Upper lobe of left lung (tissue), 4 donors: ENCODE measurements around the gene ZNF567.

ENCODE experiments used
- EP300 ChIP-seq, 4 donors: sonication (generic); formaldehyde crosslinking; IDR thresholded peaks; one replicate each; pipeline ENCODE4 v1.5.1; 2017; ENCODE audit warnings: antibody characterized with exemption in 4 of 4, control low read depth in 2 of 4
- POLR2A ChIP-seq, 4 donors: fragments of 450-650 bp; IDR thresholded peaks; one replicate each; pipeline ENCODE4 v1.5.1; 2016 to 2017; ENCODE audit warnings: antibody characterized with exemption in 4 of 4, mild to moderate bottlenecking in 2 of 4
- POLR2AphosphoS5 ChIP-seq, 2 donors: sonication (generic); formaldehyde crosslinking; IDR thresholded peaks; one replicate each; pipeline ENCODE4 v1.5.1; 2017; ENCODE audit warnings: antibody characterized with exemption in 2 of 2
- TF ChIP-seq, protein P1 (sequence below), 6 experiments: fragments of 450-650 bp in 4 of 6; fragments of 200-600 bp in 2 of 6; sonication (generic) in 2 of 6; IDR thresholded peaks; one replicate each; pipeline ENCODE4 v1.5.1; 2016 to 2019; ENCODE audit warnings: antibody characterized with exemption in 6 of 6

- TF ChIP-seq, protein P1, sequence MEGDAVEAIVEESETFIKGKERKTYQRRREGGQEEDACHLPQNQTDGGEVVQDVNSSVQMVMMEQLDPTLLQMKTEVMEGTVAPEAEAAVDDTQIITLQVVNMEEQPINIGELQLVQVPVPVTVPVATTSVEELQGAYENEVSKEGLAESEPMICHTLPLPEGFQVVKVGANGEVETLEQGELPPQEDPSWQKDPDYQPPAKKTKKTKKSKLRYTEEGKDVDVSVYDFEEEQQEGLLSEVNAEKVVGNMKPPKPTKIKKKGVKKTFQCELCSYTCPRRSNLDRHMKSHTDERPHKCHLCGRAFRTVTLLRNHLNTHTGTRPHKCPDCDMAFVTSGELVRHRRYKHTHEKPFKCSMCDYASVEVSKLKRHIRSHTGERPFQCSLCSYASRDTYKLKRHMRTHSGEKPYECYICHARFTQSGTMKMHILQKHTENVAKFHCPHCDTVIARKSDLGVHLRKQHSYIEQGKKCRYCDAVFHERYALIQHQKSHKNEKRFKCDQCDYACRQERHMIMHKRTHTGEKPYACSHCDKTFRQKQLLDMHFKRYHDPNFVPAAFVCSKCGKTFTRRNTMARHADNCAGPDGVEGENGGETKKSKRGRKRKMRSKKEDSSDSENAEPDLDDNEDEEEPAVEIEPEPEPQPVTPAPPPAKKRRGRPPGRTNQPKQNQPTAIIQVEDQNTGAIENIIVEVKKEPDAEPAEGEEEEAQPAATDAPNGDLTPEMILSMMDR (IDR thresholded peaks at IDR 0.05): no peak
- TF ChIP-seq POLR2A (IDR thresholded peaks at IDR 0.05) (no peak), EP300 (IDR thresholded peaks at IDR 0.05) (no peak), POLR2AphosphoS5 (IDR thresholded peaks at IDR 0.05) (no peak)
Observed at GRCh38 chr19:36674201-36674600, 13.2 kb upstream of the ZNF567 start.
